ENCODE data around the gene NEU4.

NEU4 gene

DNA sequence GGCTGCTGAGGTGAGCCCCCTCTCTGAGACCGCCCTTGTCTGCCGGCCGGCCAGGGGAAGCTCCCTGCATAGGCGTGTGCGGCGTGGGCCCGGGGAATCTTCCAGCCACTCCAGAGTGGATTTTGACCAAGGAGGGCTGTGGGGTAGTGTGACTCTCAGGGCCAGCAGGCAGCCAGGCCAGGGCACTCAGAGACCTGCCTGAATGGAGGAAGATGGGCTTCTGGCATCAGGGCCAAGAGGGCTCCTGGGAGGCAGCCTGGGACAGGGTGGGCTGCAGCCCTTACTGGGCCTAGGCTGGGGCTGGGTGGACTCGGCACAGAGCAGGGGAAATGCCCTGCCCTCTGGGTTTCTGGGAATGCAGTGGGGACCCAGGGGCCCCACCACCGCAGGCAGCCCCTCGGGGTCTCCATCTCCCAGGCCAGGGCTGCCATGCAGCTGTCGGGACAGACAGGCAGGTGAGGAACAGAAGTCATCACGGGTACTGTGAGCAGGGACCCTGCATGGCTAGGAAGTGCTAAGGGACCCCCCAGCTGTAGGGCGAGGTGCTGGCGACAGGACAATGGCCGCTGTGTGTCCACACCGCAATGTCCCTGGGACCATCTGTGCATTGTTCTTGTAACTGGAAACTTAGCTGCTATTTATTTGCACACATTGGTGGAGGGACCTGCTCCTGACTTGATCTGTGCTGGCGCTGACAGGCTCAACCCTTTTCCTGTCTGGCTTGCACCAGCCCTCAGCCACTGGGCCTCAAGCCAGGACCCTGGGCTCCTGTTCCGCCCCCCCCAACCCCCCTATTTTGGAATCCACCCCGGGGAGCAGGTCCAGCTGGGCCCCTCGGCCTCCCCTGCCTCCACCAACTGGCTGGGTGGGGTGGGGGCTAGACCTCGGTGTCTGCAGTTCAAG, 45.6 kb downstream of the NEU4 start:
- DNase-seq: no peak

DNA sequence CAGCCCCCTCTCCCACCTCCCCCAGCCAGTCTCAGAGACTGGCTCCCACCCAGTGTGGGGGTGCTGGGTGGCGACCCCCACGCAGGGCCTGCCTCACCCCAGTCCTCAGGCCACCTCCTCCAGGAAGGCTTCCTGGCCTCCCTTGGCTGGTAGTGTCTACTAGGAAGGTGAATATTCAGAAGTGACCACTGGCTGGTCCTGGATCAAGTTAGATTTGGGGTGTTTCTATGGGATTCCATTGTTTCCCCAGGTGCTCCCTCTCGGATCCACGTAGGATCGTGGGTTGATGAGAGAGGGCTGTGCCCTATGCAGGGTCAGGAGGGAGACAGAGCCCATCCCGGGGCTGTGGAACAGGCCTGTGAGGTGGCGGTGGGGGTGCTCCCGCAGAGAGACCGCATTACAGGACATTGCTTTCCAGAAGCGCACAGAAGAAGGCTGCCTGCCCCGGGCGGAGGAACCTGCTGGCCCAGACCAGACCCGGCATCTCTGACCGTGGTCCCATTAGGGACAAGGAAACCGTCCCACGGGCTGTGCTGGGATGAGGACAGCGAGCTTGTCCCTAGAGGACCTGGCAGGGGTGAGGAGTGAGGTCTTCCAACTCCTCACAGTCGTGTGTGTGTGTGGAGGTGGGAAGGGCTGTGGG, 46.4 kb downstream of the NEU4 start:
- DNase-seq: no peak

DNA sequence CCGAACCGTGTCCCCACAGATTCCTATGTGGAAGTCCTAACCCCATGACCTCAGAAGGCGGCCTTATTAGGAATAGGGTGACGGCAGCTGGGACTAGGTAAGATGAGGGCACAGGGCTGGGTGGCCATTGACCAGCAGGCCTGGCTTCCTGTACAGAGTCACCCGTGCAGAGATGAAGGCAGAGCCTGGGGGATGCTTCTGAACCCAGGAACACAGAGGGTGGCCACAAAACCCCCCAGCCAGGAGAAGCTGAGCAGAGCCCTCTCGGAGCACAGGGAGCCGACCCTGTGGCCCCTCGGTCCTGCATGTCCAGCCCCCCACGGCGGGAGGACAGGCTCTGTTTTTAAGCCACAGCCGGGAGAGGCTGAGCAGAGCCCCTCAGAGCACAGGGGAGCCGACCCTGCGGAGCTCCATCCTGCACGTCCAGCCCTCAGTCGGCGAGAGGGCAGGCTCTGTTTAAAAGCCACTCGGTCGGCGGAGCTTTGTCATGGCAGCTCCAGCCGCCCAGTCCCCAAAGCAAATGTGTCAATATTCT, 47.0 kb downstream of the NEU4 start:
- DNase-seq: no peak

DNA sequence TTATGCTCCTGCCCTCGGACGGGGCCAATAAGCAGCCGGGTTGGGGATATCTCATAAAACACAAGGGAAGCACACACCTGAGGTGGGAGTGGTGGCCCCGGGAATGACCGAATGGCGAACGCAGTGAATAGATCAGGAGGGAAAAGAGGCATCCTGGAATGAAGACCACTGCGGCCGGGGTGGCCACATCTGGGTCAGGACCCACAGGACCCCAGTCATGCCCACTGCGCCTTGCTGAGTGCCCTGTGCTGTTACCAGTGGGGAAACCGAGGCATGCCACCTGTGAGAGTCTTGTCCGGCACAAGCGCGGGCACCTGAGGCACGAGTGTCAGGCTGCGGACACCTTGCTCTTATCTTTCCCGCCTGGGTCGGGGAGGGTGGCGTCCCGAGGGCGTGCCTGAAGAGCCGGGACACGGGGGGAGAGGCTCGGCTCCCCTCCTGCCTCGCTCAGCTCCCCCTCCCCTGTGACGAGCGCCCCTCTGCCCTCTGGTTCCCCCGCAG, 48.1 kb downstream of the NEU4 start:
- no peak for DNase-seq

DNA sequence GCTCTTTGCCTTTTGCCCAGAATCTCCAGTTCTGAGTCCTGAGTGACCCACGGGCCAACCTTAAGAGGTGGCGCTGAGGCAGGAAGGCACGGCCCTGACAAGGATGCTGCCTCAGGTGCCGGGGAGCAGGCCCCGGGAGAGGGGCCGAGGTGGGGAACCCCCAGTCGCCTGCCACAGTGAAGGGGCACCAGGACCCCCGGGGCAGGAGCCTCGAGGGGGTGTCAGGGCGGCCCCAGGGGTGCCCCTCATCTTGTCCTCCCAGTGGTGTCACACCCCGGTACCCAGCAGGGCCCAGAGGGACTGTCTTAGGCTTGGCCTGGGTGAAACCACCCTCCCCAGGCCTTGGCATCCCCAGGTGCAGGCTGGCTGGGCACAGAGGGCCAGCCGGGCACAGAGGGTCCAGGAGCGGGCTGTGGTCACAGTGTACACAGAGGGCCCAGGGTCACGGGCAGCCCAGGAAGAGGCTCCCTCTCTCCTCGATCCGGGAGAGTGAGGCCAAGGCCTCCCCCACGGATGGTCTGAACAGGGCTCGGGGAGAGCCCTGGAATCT, 48.7 kb downstream of the NEU4 start:
- DNase-seq: no peak

DNA sequence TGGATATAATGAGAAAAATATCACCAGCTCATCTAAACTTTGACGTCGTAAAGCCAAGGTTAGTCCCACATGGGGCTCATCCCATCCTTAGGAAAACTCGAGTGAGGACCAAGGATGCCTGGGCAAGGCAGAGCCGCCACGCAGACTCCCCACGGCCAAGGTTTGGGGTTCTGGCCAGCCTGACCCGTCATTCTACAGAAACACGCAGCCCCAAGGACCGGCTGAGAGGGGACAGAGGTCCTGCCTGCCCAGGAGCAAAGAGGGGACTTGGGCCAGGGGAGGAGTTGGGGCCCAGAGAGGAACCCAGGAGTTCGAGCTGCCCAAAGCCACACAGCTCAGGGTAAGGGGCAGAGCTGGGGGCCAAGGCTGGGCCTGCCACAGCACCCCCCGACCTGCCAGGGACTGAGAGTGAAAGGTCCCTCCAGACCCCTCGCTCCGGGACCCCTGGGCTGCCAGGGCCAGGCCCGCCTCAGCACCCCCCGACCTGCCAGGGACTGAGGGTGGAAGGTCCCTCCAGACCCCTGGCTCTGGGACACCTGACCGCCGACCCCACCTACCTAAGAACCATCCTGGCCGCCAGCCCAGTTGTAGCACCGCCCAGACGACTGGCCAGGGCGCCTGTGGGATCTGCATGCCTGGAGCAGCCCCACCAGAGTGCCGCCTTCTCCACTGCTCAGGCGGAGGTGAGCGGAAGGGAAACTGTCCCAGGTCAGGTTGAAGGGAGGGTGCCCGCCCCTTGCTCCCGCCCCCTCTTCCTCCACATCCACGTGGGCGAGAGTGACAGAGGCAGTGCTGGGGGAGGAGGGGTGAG, 49.4 kb downstream of the NEU4 start, which contains the start of gene PDCD1:
Gene PDCD1, minus strand, starts transcription at position 689 of the 811 bp plus-strand sequence. Its CDS starts 56 bp downstream, at position 633.
- DNase-seq: no peak

DNA sequence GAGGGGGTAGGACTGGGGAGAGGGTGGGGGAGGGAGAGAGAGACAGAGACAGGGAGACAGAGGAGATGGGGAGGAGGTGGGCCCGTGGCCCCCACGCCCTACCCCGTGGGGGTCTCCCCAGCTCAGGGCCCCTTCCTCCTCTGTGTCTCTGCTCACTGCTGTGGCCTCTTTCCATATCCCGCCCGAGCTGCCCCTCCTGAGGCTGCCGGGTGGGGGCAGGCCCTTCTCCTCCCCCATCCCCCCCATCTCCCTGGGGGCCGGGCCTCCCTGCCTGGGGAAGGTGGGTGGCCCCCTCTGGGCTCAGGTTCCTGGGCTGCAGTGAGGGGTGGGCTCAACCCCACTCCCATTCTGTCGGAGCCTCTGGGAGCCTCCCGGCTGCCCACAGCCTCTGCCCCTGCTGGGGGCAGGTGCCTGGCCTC, 50.0 kb downstream of the NEU4 start:
- no peak for DNase-seq

DNA sequence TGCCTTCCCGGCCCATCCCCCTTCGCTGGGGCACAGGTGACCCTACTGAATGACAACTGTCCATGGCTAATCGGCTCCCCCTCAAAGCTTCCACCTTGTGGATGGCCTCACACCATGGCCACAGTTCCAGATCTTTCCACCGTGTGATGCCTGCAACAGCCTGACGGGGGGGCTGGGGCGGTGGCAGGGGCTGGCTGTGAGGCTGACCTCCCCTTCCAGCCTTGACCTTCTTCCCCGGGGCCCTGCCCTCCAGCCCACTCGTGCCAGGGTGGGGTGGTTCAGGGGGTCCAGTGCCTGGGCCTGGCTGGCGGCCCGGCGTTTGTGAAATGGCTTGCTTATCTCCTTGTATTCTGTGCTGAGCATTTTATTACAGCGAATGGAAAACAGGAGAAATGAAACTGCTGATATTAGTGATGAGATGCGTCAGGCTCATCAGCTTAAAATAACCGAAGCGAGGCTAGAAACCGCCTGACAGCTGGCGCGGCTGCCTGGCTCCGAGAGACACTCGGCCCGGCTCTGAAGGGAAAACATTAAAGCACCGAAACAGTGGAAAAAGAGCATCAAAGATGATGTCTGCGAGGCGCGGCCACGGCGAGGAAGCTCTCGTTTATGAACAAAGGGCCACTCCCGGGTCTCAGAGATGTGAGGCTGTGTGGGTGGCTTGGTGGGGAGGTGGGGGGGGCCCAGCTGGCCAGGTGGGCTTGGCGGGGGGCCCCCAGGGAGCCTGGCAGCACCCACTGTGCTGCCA, 50.6 kb downstream of the NEU4 start:
- DNase-seq: no peak

DNA sequence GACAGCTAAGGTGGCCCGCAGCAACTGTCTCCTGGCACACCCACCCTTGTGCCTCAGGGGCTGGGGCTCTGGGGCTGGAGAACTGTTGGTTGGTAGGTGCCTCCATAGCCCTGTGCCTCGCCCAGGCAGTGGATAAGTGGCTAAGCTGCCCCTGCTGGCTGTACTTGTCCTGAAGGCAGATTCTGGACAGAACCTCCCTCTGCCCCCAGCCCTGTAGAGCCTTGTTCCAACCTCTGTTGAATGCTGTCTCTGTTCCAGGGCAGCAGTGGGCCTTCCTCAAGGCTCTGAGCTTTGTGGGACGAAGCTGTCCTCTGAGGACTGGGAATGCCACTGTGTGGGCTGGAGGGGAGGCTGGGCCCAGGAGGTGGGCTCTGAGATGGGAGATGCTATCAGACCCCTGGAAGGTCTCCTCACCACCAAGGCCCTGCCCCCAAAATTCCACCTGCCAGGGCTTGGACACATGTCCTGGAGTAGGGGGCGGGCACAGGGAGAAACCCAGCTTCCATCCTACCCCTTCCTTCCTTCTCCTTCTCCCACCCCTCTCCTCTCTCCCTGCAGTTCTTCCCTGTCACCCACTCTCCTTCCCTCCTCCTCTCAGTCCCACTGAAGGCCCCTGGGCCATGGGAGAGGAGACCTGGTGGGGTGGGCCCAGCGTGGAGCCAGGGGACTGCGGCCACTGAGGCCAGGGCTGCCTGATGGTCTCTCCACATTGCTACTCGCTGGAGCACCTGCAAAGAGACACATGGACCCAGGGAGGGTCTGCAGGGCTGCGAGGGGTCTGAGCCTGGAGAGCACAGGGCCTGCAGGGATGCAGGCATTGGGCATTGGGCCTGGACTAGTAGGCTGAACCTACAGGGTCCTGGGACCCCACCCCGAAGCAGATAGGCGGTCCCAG, 51.4 kb downstream of the NEU4 start:
- no peak for DNase-seq

DNA sequence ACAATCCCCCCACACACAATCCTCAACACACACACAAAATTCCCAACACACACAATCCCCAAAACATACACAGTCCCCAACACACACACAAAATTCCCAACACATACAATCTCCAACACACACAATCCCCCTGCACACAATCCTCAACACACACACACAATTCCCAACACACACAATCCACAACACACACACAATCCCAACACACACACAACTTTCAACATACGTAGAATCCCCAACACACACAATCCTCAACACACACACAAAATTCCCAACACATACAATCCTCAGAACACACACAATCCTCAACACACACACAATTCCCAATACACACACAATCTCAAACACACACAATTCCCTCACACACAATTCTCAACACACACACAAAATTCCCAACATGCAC, 52.3 kb downstream of the NEU4 start:
- DNase-seq: no peak

DNA sequence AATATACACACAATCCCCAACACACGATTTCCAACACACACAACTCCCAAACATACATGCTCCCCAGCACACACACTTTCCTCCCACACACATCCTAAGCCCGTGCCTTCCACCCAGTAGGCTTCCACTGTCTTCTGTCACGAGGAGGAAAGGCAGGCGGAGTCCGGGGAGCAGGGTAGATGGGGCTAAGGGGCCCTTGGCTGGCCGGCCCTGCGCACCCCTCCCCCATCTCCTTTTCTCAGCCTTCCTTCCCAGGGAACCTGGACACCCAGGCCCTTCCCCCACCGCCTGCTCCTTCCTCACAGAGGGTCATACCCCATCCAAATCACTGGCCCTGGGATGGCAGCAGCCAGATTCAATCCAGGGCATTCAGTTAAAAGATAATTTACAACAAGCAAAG, 53.1 kb downstream of the NEU4 start:
- no peak for DNase-seq

DNA sequence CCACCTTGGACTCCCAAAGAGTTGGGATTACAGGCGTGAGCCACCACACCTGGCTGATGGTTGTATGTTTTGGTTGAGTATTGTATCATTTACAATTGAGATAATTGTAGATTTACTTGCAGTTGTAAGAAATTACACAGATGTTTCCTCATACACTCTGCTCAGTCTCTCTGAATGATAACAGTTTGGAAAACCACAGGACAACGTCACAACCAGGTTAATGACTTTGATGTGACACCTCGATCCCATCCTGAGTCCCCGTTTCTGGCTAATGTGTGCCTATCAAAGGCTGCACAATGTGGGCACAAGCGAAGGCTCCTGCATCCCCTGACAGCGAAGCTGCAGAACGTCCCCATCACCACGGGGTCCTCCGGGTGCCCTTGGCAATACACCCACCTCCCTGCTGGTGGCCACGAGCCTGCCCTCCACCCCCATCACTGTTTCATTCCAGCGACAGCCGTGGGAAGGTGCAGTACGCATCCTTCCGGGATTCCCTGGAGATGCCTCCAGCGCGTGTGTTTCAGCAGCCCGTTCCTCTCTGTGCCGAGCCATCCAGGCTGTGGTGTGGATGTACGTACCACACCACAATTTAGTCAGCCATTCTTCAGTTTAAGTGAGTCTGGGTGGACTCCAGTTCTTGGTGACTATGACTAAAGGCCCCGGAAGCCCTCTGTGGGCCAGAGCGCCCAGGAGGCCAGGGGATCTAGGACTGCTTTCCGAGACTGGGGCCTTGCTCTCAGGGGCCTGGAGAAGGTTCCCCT, 54.0 kb downstream of the NEU4 start:
- no peak for DNase-seq

DNA sequence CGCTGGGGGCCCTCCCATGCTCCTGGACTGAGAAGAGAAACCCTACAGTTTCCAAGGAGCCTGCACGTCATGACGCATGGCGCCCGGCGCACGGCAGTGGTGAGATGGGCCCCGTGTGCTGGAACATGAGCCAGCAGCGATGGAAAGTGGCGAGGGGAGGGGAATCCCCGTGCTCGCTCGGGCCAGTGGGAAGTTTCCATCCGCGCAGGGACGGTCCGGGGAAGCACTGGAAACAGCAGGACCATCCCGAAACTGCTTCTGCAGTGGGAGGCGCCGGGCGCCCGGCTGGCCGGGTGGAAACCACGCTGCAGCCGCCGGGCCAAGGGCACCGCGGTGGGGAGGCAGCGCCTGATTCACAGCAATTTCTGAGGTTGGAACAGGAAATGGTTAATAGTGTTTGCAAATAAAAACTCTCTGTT, 54.6 kb downstream of the NEU4 start:
- no peak for DNase-seq

DNA sequence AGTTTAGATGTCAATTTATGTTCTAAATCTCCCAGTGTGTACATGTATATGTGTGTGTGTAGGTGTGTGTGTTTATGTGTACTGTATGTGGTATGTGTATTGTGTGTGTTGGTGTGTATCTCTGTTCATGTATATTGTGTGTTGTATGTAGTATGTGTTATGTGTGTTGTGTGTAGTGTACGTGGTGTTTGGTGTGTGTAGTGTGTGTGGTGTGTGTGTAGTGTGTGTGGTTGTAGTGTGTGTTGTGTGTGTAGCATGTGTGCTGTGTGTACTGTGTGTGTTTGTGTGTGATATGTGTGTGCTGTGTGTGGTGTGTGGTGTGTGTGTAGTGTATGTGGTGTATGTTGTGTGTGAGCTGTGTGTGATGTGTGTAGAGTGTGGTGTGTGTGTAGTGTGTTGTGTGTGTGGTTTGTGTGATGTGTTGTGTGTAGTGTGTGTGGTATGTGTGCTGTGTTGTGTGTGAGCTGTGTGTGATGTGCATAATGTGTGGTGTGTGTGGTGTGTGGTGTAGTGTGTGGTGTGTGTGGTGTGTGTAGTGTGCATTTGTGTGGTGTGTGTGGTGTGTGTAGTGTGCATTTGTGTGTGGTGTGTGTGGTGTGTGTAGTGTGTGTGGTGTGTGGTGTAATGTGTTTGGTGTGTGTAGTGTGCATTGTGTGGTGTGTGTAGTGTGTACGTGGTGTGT, 55.3 kb downstream of the NEU4 start:
- DNase-seq: no peak

DNA sequence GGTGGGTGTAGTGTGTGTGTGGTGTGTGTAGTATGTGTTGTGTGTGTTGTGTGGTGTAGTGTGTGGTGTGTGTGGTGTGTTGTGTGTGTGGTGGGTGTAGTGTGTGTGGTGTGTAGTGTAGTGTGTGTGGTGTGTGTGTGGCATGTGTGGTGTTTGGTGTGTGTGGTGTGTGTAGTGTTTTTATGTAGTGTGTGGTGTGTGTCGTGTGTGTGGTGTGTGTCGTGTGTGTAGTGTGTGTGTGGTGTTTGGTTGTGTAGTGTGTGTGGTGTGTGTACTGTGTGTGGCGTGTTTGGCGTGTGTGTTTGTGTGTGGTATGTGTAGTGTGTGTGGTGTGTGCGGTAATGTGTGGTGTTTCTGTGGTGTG, 55.8 kb downstream of the NEU4 start:
- DNase-seq: no peak

DNA sequence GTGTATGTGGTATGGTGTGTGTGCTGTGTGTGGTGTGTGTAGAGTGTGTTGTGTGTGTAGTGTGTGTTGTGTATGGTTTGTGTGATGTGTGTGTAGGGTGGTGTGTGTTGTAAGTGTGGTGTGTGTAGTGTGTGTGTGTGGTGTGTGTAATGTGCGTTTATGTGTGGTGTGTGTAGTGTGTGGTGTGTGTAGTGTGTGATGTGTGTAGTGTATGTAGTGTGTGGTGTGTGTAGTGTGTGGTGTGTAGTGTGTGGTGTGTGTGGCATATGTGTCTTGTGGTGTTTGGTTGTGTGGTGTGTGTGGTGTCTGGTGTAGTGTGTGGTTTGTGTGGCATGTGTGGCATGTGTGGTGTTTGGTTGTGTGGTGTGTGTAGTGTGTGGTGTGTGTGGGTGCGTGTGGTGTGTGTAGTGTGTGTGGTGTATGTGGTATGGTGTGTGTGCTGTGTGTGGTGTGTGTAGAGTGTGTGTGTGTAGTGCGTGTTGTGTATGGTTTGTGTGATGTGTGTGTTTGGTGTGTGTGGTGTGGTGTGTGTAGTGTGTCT, 56.5 kb downstream of the NEU4 start:
- no peak for DNase-seq

DNA sequence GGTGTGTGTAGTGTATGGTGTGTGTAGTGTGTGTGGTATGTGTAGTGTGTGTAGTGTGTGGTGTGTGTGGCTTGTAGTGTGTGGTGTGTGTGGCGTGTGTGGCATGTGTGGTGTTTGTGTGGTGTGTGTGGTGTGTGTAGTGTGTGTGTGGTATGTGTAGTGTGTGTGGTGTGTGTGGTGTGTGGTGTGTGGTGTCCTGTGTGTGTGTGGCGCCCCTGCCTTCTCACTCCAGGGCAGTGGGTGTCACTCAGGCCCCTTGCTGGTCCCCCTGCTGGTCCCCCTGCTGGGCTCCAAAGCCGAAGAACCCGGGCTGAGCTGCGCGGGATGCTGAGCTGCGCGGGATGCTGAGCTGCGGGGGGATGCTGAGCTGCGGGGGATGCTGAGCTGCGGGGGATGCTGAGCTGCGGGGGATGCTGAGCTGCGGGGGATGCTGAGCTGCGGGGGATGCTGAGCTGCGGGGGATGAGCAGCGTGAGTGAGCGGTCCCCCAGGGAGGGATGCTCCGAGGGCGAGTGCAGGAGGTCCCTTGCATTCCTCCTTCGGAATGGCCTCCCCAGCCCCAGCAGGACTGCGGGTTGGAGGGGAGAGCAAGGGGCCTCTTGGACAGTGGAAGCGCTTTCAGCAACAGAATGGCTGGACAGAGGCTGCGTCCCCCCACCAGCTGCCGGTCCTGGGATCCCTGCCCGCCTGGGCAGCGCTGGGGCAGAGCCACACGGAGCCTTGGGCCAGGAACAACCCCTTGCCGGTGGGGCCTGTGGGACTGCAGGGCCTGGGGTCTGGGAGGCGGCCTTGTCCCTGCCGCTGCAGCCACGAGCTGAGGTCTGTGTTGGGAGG, 57.2 kb downstream of the NEU4 start:
- DNase-seq: no peak
